GM23248 (cell line): ENCODE data around the gene CHST13. TPM values are rescaled to one million over a fixed set of nuclear protein-coding genes. Genes with fewer than 3 reads are reported as not detected.

Experiments
- DNase-seq: peaks from one replicate; pipeline ENCODE4 v3.0.0-alpha.2; 2015
- H2AFZ ChIP-seq: fragments of 200-600 bp; sonication (generic); 2 replicates; pipeline ENCODE4 v1.6.1; 2016; ENCODE audit warnings: antibody characterized with exemption
- H3F3A ChIP-seq: fragments of 200-600 bp; sonication (generic); 2 replicates; pipeline ENCODE4 v1.6.1; 2016; ENCODE audit warnings: mild to moderate bottlenecking, antibody characterized with exemption, mixed run types; ENCODE audit not compliant: insufficient read depth
- H3K27ac ChIP-seq: fragments of 200-600 bp; sonication (generic); 2 replicates; pipeline ENCODE4 v1.5.1; 2016; ENCODE audit warnings: mild to moderate bottlenecking
- H3K27me3 ChIP-seq: fragments of 200-600 bp; sonication (generic); replicated peaks from 2 replicates; pipeline ENCODE4 v1.6.1; 2016; ENCODE audit warnings: mild to moderate bottlenecking; ENCODE audit not compliant: insufficient read depth
- H3K36me3 ChIP-seq: fragments of 200-600 bp; sonication (generic); 2 replicates; pipeline ENCODE4 v1.6.1; 2016; ENCODE audit warnings: low read depth, mild to moderate bottlenecking
- H3K4me1 ChIP-seq: fragments of 200-600 bp; sonication (generic); 2 replicates; pipeline ENCODE4 v1.6.1; 2016; ENCODE audit warnings: mild to moderate bottlenecking; ENCODE audit not compliant: insufficient read depth
- H3K4me2 ChIP-seq: fragments of 200-600 bp; sonication (generic); one replicate; pipeline ENCODE4 v1.6.1; 2016; ENCODE audit warnings: mild to moderate bottlenecking; ENCODE audit not compliant: unreplicated experiment
- H3K4me3 ChIP-seq: fragments of 200-600 bp; sonication (generic); 2 replicates; pipeline ENCODE4 v1.5.1; 2016; ENCODE audit warnings: mild to moderate bottlenecking
- H3K79me2 ChIP-seq: fragments of 200-600 bp; sonication (generic); 2 replicates; pipeline ENCODE4 v1.6.1; 2016; ENCODE audit warnings: mild to moderate bottlenecking; ENCODE audit not compliant: insufficient read depth
- H3K9ac ChIP-seq: fragments of 200-600 bp; sonication (generic); 2 replicates; pipeline ENCODE4 v1.6.1; 2016; ENCODE audit warnings: mild to moderate bottlenecking
- H3K9me2 ChIP-seq: fragments of 200-600 bp; sonication (generic); 2 replicates; pipeline ENCODE4 v1.6.1; 2016; ENCODE audit warnings: mixed run types, mild to moderate bottlenecking, moderate library complexity; ENCODE audit not compliant: insufficient read depth
- H3K9me3 ChIP-seq: fragments of 200-600 bp; sonication (generic); one replicate; pipeline ENCODE4 v1.6.1; 2017; ENCODE audit warnings: low read depth
- H4K20me1 ChIP-seq: fragments of 200-600 bp; sonication (generic); 2 replicates; pipeline ENCODE4 v1.6.0; 2016; ENCODE audit not compliant: insufficient read depth
- EZH2 ChIP-seq: fragments of 200-600 bp; sonication (generic); IDR thresholded peaks from 2 replicates; pipeline ENCODE4 v1.6.1; 2018; ENCODE audit warnings: antibody characterized with exemption, mild to moderate bottlenecking; ENCODE audit not compliant: insufficient read depth, poor library complexity, severe bottlenecking
- EZH2phosphoT487 ChIP-seq: fragments of 200-600 bp; sonication (generic); IDR thresholded peaks from 2 replicates; pipeline ENCODE4 v1.6.1; 2018; ENCODE audit warnings: antibody characterized with exemption, moderate library complexity, mild to moderate bottlenecking, low read depth; ENCODE audit not compliant: insufficient read depth
- whole genome bisulfite sequencing, 2 experiments: methylation state at CpG; one replicate each; pipeline ENCODE4 v1.1.6; 2015 to 2017; ENCODE audit warnings: low lambda C conversion rate in 2 of 2, low coverage in 1 of 2; ENCODE audit errors: missing lambda C conversion rate in 2 of 2; 5-methylcytosine and 5-hydroxymethylcytosine counted together
- in situ Hi-C: fragments of 300-500 bp; cut with MboI; formaldehyde crosslinking; loops from 2 replicates; pipeline ENCODE4 v1.15.0; 2020
- polyA plus RNA-seq: library from polyadenylated mRNA; unstranded; fragments of >200 nt; fragmentation: Nextera tagmentation; extraction: Ambion mirVana; gene quantifications from 2 replicates; pipeline ENCODE4 v1.2.1, GENCODE V29; 2016
- total RNA-seq: library from RNA; depleted of rRNA; stranded (reverse); fragments of >200 nt; shearing (Covaris generic); gene quantifications from 2 replicates; pipeline ENCODE4 v1.2.3, GENCODE V29; 2014

The CHST13 gene
- total and polyA plus RNA-seq, 2 experiments from 2014 or later = 0.11 TPM; not detected in 1

DNA sequence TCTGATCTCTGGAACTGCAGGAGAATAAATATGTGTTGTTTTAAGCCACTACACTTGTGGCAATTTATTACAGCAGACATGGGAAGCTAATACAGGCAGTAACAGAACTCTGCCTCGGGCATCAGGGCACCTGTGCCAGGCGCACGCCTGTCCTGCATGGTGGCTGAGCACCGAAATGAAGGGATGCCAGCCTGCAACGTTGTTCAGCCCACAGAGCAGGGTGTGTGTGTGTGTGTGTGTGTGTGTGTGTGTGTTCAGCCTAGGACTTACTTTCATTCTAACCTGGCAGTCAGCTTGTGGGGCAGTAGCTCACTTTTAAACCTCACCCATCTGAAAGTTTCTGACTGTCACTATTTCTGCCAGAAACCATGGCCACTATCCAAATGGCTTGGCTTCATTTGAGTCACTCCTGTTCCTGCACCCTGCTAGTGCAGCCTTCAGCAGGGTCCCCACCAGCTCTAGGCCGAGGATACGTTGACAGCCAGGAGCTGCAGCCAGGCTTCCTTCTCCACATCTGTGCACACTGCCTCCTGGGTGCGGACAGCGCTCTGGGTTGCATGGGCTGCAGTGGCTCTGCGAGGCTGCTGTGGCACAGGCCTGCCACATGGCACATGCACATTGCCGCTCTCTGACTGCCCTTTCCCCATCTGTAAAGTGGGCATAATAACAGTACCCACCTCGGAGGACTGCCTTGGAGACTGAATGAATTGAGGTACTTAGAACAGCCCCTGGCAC, 10.9 kb upstream of the CHST13 start:
- no peaks in the 10 kb centered on the region for H3K9me3 ChIP-seq
- H3K27me3 ChIP-seq = no peaks in the 10 kb centered on the region
- no peaks in the 10 kb centered on the region for H3K9me2 ChIP-seq
- no peak for DNase-seq
- no peak overlapping the region for H3K27ac ChIP-seq
- H4K20me1 ChIP-seq = no peaks in the 10 kb centered on the region
- TF ChIP-seq EZH2 (no peak), EZH2phosphoT487 (no peak)
- WGBS, 2 experiments = 66 to 67% methylated on average over 12 of the region's 12 CpGs
- in situ Hi-C loops = no loop called here
- no peaks in the 10 kb centered on the region for H3K36me3 ChIP-seq
- H3F3A ChIP-seq = no peaks in the 10 kb centered on the region
- no peak overlapping the region for H2AFZ ChIP-seq
- H3K9ac ChIP-seq = no peak overlapping the region
- H3K4me2 ChIP-seq = no peak overlapping the region
- H3K4me1 ChIP-seq = 0 out of 2 replicates have a peak, but pooled peaks cover 4% of the 10 kb centered on the region
- no peaks in the 10 kb centered on the region for H3K79me2 ChIP-seq
- no peak overlapping the region for H3K4me3 ChIP-seq

DNA sequence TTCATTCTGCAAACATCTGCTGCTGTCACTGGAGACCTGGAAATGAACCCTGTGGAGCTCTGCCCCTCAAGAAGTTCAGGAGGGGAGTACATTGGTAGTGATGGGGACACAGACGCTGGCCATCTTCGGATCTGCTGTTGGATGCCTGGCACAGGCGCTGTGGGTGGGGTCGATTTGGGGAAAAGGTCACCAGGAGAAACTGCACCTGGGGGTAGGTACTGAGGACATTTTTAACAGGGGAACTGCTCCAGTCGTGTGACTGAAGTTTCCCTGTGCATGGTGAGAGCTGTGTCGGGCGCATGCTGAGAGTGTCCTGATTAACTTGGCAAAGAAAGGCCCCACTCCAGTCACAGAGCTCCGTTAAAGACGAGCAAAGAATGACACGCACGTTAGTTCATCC, 9.8 kb upstream of the CHST13 start:
- Histone ChIP-seq H3K27ac (no peak overlapping the region), H3K9me2 (no peaks in the 10 kb centered on the region), H3K4me1 (0 out of 2 replicates have a peak, but pooled peaks cover 4% of the 10 kb centered on the region), H3K9ac (no peak overlapping the region), H3K4me3 (no peak overlapping the region), H3K4me2 (no peak overlapping the region), H3K36me3 (no peaks in the 10 kb centered on the region), H2AFZ (no peak overlapping the region), H3K27me3 (0 out of 2 replicates have a peak, but pooled peaks cover 8% of the 10 kb centered on the region), H3K9me3 (no peaks in the 10 kb centered on the region), H3F3A (no peaks in the 10 kb centered on the region), H3K79me2 (no peaks in the 10 kb centered on the region), H4K20me1 (no peaks in the 10 kb centered on the region)
- TF ChIP-seq EZH2phosphoT487 (no peak), EZH2 (no peak)
- WGBS, 2 experiments = 79 to 81% methylated on average over 11 of the region's 11 CpGs
- in situ Hi-C loops = no loop called here
- no peak for DNase-seq

DNA sequence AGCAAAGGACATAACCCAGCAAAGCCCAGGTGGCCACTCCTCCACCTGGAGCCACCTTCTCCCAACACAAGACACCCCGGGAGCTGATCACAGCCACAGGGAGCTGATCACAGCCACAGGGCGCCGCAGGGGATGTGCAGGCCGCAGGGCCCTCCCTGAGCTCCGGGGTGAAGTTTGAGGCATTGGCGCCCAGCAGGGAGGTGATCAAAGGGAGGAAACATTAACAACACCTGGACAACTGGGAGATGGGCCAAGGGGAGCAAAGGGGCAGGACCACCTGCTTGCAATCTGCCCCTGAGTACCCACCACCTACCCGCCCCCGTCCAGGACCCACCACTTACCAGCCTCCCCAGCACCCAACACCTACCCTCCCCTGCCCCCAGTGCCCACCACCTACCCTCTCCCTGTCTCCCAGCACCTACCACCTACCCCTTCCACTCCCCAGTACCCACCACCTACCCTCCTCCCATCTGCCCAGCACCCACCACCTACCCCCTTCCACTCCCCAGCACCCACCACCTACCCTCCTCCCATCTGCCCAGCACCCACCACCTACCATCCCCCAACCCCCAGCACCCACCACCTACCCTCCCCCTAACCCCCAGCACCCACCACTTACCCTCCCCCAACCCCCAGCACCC, 8.8 kb upstream of the CHST13 start:
- Histone ChIP-seq H3K27me3 (0 out of 2 replicates have a peak, but pooled peaks cover 8% of the 10 kb centered on the region), H3K4me1 (0 out of 2 replicates have a peak, but pooled peaks cover 4% of the 10 kb centered on the region), H3K27ac (no peak overlapping the region), H3K9ac (no peak overlapping the region), H3K4me2 (no peak overlapping the region), H3K9me2 (no peaks in the 10 kb centered on the region), H3K36me3 (no peaks in the 10 kb centered on the region), H3F3A (no peaks in the 10 kb centered on the region), H2AFZ (no peak overlapping the region), H3K79me2 (no peaks in the 10 kb centered on the region), H3K9me3 (no peaks in the 10 kb centered on the region), H3K4me3 (no peak overlapping the region), H4K20me1 (no peaks in the 10 kb centered on the region)
- in situ Hi-C loops = no loop called here
- TF ChIP-seq EZH2phosphoT487 = no peak
- no peak for TF ChIP-seq EZH2
- DNase-seq = no peak
- WGBS, 2 experiments = 55 to 56% methylated on average over 6 to 8 of the region's 8 CpGs

DNA sequence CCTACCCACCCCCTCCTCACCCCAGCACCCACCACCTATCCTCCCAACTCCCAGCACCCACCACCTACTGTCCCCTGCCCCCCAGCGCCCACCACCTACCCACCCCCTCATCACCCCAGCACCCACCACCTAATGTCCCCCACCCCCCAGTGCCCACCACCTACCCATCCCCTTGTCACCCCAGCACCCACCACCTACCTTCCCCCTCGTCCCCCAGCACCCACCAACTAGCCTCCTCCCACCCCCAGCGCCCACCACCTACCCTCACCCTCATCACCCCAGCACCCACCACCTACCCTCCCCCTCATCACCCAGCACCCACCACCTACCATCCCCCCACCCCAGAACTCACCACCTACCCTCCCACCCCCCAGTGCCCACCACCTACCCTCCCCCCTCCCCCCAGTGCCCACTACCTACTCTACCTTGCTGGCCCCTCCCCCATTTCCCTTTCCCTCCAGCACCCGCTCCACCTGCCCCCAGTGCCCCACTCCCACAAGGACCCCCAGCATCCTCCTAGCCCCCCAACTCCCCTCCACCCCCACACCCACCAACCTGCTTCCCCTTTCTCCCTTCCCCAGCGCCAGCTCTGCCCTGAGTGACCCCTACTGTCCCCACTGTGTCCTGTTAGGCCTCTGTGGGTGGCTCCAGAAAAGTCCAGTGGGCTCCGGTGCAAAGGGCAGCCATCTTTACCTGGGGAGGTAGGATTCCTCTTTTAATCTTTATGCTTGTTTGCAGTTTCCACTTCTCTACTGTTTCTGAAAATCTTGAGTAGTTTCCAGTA, 7.6 kb upstream of the CHST13 start:
- H3K27me3 ChIP-seq = 0 out of 2 replicates have a peak, but pooled peaks cover 8% of the 10 kb centered on the region
- in situ Hi-C loops = no loop called here
- H3K4me3 ChIP-seq = no peak overlapping the region
- H3K4me1 ChIP-seq = 0 out of 2 replicates have a peak, but pooled peaks cover 4% of the 10 kb centered on the region
- H3K9me2 ChIP-seq = no peaks in the 10 kb centered on the region
- TF ChIP-seq EZH2 = no peak
- TF ChIP-seq EZH2phosphoT487 = no peak
- no peak for DNase-seq
- no peaks in the 10 kb centered on the region for H3K79me2 ChIP-seq
- no peaks in the 10 kb centered on the region for H3F3A ChIP-seq
- no peaks in the 10 kb centered on the region for H3K36me3 ChIP-seq
- no peak overlapping the region for H3K4me2 ChIP-seq
- no peaks in the 10 kb centered on the region for H4K20me1 ChIP-seq
- H3K9ac ChIP-seq = no peak overlapping the region
- 70 to 100% methylated on average over 2 to 6 of the region's 6 CpGs for WGBS, 2 experiments
- no peak overlapping the region for H3K27ac ChIP-seq
- H3K9me3 ChIP-seq = no peaks in the 10 kb centered on the region
- no peak overlapping the region for H2AFZ ChIP-seq
